ENCODE results near the gene MRPL24.
"Not testable (repeated sequence)": the region's sequence is repeated elsewhere in the genome, so short reads cannot be mapped to it uniquely, and the experiment has no call there.

Gene MRPL24

DNA sequence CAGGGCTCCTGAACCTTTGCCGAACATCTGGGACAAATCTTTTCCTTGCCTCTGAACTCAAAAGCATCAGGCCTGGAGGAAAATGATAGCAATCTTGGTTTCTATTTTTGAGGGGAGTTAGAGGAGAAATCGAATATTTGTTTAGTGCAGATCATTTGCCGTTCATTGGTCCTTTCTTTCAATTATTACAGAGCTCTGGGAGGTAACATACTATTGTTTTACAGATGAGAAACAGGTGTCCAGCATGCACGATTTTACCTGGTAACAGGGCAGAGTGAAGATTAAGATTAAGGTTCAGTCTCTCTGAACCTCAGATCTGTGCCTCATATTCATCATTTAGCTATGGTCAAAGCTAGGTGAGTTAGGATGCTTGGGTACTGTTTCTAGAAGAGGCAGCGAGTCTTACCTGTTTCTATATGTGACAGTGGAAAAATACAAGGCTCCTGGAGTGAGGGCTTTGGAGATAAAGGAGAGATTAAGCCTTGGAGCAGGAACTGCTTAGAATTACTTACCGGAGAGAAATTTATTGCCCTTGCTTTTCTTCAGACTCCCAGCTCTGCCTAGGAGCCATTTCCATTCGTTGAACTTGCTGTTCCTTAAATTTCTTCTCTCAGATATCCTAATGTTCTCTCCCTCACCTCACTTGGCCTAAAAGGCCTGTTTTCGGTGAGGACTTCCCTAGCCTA is 27.9 kb upstream of the MRPL24 start:
- H3K4me3 ChIP-seq (ENCODE audit: control insufficient read depth, low read depth, low read length) = peak overlapping the region; percentile 99
- TF ChIP-seq, protein P1, sequence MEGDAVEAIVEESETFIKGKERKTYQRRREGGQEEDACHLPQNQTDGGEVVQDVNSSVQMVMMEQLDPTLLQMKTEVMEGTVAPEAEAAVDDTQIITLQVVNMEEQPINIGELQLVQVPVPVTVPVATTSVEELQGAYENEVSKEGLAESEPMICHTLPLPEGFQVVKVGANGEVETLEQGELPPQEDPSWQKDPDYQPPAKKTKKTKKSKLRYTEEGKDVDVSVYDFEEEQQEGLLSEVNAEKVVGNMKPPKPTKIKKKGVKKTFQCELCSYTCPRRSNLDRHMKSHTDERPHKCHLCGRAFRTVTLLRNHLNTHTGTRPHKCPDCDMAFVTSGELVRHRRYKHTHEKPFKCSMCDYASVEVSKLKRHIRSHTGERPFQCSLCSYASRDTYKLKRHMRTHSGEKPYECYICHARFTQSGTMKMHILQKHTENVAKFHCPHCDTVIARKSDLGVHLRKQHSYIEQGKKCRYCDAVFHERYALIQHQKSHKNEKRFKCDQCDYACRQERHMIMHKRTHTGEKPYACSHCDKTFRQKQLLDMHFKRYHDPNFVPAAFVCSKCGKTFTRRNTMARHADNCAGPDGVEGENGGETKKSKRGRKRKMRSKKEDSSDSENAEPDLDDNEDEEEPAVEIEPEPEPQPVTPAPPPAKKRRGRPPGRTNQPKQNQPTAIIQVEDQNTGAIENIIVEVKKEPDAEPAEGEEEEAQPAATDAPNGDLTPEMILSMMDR (IDR thresholded peaks at IDR 0.05; ENCODE audit: control insufficient read depth, insufficient read depth, low read depth, low read length, missing control alignments) = no peak
- no peak for DNase-seq (ENCODE audit: low read depth)

DNA sequence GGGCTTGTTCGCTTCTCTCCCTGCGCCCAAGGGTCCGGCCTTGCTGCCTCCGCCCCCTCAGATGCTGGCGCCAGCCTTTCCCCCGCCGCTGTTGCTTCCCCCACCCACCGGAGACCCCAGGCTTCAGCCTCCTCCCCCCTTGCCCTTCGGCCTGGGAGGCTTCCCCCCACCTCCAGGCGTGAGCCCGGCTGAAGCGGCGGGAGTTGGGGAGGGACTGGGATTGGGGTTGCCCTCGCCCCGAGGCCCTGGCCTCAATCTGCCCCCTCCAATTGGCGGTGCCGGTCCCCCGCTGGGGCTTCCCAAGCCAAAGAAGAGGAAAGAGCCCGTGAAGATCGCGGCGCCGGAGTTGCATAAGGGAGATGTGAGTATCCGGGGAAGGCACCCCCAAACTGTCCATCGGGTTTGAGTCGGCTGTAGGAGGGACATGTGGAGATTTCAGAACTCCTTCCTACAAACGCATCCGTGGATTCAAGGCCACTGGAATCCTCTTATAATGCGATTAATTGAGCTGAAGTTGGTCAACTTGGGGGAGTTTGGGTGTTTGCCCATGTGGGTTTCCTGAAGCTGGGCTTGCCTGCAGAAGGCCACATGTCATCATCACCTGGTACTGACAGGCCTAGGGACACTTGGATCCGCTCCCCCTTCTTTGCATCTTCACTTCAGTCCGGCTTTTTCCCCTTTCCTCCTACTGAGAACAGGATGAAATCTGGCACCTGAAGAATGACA is 27.2 kb upstream of the MRPL24 start:
- TF ChIP-seq, protein P1 (IDR thresholded peaks at IDR 0.05; ENCODE audit: control insufficient read depth, insufficient read depth, low read depth, low read length, missing control alignments) = no peak
- DNase-seq (ENCODE audit: low read depth) = no peak

DNA sequence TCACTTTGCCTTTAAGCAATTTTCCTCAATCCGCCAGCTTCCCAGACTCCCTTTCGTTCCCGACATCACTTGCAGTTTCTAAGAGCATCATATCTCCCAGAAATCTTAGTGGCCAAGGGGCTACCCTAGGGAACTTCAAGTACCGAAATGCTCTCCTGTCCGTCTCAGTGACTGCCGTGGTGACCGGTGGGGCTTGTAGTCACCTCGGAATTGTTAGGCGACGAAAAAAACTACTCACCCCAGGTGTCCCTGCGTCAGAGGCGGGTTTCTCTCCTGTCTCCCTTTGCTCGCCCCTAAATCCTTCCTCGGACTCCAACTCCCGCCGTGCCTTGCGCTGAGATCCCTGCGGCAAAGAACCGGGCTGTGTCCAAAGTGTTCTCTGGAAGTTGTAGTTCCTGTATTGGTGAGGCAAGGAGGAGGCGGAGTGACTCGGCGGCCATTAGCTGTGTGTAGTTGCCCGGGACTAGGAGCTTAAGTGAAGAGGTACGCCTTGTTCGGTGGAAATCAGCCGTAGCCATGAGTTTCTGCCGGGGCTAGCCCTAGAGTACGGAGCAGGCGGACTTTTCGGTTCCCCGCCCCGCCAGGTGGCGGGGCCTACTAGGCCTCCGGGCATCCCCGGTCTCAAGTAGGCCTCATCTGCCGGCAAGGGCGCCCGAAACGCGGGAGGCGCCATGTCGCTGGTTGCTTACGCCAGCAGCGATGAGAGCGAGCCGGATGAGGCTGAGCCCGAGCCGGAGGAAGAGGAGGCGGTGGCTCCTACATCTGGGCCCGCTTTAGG is 26.4 kb upstream of the MRPL24 start, which contains the start of gene PRCC:
PRCC (plus strand) TSS at position 435 of the 778 bp plus-strand sequence; CDS start at position 672, 237 bp downstream.
- H3K4me3 ChIP-seq (ENCODE audit: control insufficient read depth, low read depth, low read length) = peak within 1 kb of the TSS; percentile 99
- peak; percentile 100 for DNase-seq (ENCODE audit: low read depth)
- TF ChIP-seq, protein P1 (IDR thresholded peaks at IDR 0.05; ENCODE audit: control insufficient read depth, insufficient read depth, low read depth, low read length, missing control alignments) = no peak

More for the DNA sequence above, 27.2 kb upstream of the MRPL24 start:
- H3K4me3 ChIP-seq (ENCODE audit: control insufficient read depth, low read depth, low read length) = peak overlapping the region; percentile 99

DNA sequence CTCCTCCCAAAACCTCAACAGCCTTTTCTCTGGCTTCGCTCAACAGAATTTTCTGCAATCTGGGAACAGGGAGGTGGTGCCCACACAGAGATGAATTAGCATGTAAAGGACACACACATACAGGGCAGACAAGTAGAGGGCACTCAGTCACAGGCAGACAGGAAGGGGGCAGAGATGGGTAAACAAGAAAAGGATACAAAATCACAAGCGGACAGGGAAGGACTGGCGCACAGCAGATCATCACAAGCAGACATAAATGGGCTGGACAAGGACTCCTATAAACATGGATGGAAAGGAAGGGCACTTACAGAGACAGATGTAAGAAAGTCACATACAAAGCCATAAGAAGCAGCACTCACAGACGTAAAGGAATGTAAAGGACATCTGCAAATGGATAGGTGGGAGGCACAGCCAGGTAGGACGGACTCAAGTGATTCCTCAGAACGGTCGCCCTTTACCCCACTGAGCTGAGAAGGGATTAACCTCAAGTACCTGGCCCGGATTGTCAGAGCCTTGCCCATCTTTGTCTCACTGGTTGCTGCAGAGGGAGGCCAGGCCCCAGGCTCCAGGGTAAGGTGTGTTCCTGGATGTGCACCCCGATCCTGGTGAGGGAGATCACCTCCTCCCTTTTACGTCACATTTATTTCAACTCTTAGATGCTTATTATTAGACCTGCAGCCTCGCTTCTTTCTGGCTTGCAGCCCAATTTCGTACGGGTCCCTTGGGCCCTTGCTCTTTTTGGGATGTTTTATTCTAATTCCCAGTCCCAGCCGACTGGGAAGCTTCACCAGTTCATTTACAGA is 25.6 kb upstream of the MRPL24 start:
- TF ChIP-seq, protein P1 (IDR thresholded peaks at IDR 0.05; ENCODE audit: control insufficient read depth, insufficient read depth, low read depth, low read length, missing control alignments) = no peak
- DNase-seq (ENCODE audit: low read depth) = no peak
- peak overlapping the region; percentile 99 for H3K4me3 ChIP-seq (ENCODE audit: control insufficient read depth, low read depth, low read length)

DNA sequence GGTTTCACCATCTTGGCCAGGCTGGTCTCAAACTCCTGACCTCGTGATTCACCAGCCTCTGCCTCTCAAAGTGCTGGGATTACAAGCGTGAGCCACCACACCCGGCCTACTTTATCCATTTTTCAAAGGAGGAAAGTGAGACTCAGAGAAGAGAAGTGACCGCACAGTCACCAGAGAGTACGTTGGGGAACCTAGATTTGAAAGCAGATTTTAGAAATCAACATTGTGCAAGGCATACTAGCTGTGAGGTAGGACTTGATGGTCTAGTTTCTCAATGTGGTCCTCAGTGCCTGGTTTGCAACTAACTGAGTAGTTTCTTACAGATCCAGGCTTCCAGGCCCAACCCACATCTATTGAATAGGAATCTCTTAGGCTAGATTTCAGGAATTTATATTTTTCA is 24.8 kb upstream of the MRPL24 start:
- H3K4me3 ChIP-seq (ENCODE audit: control insufficient read depth, low read depth, low read length) = no peak overlapping the region

DNA sequence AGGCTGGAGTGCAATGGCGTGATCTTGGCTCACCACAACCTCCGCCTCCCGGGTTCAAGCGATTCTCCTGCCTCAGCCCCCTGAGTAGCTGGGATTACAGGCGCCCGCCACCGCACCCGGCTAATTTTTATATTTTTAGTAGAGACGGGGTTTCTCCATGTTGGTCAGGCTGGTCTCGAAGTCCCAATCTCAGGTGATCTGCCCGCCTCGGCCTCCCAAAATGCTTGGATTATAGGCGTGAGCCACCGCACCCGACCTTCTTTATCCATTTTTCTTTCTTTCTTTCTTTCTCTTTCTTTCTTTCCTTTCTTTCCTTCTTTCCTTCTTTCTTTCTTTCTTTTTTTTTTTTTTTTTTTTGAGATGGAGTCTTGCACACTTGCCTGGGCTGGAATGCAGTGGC is 24.2 kb upstream of the MRPL24 start:
- not testable (repeated sequence) for DNase-seq (ENCODE audit: low read depth); H3K4me3 ChIP-seq (ENCODE audit: control insufficient read depth, low read depth, low read length)

More for the DNA sequence above, 24.8 kb upstream of the MRPL24 start:
- no peak for DNase-seq (ENCODE audit: low read depth)
- TF ChIP-seq, protein P1 (IDR thresholded peaks at IDR 0.05; ENCODE audit: control insufficient read depth, insufficient read depth, low read depth, low read length, missing control alignments) = no peak
